ENCODE measurements around the gene CYB561.

DNA sequence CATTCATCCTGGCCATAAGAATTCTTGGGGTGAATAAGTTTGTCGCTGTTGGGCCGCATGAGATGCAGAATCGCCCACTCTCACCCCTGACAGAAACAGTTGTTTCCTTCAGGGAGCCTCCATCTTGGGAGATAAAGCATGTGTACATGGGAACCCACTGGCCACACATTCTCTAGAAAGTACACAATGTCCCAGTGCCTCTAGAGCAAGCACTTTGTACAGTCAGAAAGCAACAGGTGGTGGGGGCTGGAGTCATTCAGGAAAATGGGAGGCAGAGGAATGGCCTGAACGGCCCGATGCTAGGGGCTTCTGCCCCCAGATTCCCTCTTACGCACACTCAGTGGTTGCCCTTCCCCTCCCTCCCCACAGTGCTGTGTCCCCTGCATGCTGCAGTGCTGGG, 46.8 kb upstream of the CYB561 start:
- TF ChIP-seq, protein P1, sequence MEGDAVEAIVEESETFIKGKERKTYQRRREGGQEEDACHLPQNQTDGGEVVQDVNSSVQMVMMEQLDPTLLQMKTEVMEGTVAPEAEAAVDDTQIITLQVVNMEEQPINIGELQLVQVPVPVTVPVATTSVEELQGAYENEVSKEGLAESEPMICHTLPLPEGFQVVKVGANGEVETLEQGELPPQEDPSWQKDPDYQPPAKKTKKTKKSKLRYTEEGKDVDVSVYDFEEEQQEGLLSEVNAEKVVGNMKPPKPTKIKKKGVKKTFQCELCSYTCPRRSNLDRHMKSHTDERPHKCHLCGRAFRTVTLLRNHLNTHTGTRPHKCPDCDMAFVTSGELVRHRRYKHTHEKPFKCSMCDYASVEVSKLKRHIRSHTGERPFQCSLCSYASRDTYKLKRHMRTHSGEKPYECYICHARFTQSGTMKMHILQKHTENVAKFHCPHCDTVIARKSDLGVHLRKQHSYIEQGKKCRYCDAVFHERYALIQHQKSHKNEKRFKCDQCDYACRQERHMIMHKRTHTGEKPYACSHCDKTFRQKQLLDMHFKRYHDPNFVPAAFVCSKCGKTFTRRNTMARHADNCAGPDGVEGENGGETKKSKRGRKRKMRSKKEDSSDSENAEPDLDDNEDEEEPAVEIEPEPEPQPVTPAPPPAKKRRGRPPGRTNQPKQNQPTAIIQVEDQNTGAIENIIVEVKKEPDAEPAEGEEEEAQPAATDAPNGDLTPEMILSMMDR (IDR thresholded peaks at IDR 0.05 in 4 of 5, conservative IDR thresholded peaks at IDR 0.05 in 1 of 5): no peak
- TF ChIP-seq POLR2A (IDR thresholded peaks at IDR 0.05): no peak
